Measurements from ENCODE around the gene ZNF48.

Gene ZNF48

DNA sequence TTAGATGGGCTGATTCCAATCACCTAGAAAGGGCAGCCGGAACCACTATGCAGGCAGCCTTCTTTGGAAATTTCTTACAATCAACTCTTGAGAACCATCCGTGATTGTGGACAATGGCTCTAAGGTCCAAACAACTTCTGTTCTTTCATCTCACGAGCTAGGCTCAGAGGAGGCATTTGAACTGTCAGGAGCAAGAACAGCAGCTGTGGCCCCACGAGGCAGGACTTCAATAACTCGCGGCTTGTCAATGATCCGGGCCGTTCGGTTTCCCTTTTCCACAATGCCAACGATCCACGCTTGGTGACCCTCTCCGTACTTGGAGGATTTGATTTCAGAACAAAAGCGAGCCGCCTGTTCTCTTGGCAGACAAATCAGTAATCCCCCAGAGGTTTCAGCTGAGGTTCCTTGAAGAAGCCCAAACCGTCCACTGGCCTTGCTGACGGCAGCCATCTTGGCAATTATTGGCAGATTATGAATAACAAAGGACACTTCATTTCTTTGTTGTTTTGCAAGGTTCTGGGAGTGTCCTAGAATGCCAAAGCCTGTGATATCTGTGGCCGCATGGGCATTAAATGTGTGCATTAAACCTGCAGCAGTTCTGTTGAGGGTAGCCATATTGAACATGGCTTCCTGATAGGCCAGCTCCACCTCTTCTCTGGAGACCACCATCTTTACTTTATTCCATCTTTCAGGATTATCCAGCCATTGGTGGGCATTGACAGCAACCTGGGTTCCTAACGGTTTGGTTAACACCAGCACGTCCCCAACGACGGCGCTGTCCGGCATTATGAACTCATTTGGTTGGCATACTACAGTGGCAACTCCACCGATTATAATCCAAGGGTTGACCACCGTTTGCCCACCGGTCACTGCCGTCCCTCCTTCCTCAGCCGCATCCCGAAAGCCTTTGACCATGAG, 49.3 kb downstream of the ZNF48 start:
- no peak for DNase-seq (ENCODE audit: low spot score)

DNA sequence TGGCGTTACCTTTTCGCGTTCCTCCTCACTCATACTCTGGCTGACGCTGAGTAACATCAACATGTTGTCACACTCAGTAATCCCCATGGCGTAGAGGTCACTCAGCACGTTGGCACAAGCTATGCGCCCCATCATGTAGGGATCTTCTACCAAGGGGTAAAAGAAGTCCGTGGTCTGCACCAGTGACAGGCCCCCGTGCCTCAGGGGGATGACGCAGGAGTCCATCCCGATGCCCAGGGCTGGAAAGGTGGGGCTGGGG, 49.9 kb downstream of the ZNF48 start:
- DNase-seq (ENCODE audit: low spot score), result no peak

DNA sequence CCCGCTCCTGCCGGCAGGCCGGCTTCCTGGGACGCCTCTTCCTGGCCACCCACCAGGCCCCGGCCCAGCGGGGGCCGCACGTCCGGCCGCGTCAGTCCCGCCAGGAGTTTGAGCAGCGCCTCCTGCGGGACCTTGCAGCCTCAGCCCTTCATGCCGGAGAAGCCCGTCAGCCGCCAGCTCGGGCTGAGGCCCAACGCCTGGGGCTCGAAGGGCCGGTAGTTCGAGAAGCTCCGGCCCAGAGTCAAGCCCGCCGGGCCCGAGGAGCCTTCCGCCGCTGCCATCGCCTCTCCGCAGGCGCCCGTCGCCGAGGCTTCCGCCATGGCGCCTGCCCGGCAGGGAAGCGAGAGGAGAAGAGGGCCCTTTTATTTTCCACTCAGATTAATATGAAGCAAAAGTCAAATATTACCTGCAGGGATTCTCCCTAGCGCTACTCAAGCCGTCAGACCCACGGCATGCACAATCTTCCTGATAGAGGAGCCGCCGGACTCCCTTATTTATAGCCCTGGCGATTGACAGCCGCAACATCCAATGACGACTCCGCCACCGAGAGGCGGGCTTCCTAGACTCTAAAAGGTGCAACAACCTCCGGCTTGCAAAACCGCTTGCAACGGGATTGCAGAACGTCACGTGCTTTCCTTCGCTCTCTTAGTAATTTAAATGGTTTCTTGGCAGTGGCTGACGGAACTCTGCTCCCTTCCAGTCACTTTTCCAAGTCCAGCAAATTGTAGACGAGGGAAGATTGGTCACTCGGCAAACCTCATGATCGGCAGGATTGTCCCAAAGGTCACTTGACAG, 50.4 kb downstream of the ZNF48 start, which contains the start of gene SEPHS2:
SEPHS2 (minus strand) TSS at position 467 of the 795 bp plus-strand sequence; CDS start at position 320, 147 bp downstream.
- peak; percentile 94 for DNase-seq (ENCODE audit: low spot score)

DNA sequence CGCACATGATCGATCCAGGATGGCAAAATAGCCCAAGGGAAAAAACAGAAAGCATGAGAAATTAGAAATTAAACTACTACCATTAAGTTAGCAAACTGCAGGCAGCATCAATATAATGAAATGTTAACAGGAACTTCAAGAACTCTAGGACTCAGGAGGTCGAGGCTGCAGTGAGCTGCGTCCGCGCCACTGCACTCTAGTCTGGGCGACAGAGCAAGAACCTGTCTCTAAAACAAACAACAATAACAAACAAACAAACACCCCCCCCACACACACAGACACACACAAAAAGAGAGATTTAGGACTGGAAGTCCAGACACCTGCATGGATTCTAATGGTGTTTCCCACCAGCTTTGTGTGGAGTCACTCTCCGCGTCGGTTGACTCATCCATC, 51.0 kb downstream of the ZNF48 start:
- no peak for DNase-seq (ENCODE audit: low spot score)

GRCh38 chr16:30447512-30448226, 52.4 kb downstream of the ZNF48 start:
- DNase-seq (ENCODE audit: low spot score), result no peak

GRCh38 chr16:30449116-30449435, 53.9 kb downstream of the ZNF48 start:
- no peak for DNase-seq (ENCODE audit: low spot score)

Measured in SW480 (cell line).